ENCODE measurements around the gene XYLT2.

DNA sequence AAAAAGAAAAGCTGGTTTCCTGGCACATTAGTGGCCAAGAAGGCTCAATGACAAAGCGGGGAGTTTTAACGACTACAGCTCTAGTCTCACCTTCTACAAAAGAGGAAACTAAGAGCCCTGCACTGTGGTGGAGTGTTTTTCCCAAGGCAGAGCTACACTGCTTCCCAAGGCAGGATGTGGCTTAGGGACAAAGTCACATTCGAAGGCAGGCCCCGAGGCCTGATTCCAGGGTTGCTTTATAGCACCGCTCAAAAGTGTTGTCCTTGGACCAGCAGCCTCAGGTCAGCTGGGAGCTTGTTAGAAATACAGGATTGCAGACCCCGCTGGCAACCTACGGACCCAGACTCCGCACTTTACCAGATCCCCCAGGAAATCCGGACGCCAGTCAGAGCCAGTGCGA, 47.9 kb upstream of the XYLT2 start:
- TF ChIP-seq, protein P1, sequence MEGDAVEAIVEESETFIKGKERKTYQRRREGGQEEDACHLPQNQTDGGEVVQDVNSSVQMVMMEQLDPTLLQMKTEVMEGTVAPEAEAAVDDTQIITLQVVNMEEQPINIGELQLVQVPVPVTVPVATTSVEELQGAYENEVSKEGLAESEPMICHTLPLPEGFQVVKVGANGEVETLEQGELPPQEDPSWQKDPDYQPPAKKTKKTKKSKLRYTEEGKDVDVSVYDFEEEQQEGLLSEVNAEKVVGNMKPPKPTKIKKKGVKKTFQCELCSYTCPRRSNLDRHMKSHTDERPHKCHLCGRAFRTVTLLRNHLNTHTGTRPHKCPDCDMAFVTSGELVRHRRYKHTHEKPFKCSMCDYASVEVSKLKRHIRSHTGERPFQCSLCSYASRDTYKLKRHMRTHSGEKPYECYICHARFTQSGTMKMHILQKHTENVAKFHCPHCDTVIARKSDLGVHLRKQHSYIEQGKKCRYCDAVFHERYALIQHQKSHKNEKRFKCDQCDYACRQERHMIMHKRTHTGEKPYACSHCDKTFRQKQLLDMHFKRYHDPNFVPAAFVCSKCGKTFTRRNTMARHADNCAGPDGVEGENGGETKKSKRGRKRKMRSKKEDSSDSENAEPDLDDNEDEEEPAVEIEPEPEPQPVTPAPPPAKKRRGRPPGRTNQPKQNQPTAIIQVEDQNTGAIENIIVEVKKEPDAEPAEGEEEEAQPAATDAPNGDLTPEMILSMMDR (IDR thresholded peaks at IDR 0.05), result no peak
- no peak for TF ChIP-seq POLR2A (IDR thresholded peaks at IDR 0.05)

All from testis (tissue), 2 donors.